Astrocyte (in vitro differentiated cells and primary cell): ENCODE results near the gene CEACAM21. TPM values are rescaled to one million over a fixed set of nuclear protein-coding genes. Genes with fewer than 3 reads are reported as not detected.

Experiments
- DNase-seq: peaks from one replicate; pipeline ENCODE4 v3.0.0-alpha.2; 2010; ENCODE audit warnings: low read depth
- FAIRE-seq: peaks from 2 replicates; lab custom pipeline; 2011; peaks lifted over from hg19 to GRCh38; lab: Jason Lieb, UNC
- H2AFZ ChIP-seq: 2 replicates; pipeline ENCODE4 v1.6.0; 2012; ENCODE audit warnings: low read depth, low read length, inconsistent platforms
- H3K27ac ChIP-seq: 2 replicates; pipeline ENCODE4 v1.5.1; 2011; ENCODE audit warnings: low read depth, low read length, inconsistent platforms
- H3K27me3 ChIP-seq: 2 replicates; pipeline ENCODE4 v1.6.0; 2011; ENCODE audit warnings: low read length, inconsistent platforms; ENCODE audit not compliant: insufficient read depth
- H3K36me3 ChIP-seq: 2 replicates; pipeline ENCODE4 v1.5.1; 2011; ENCODE audit warnings: low read length, inconsistent platforms; ENCODE audit not compliant: insufficient read depth
- H3K4me1 ChIP-seq: 2 replicates; pipeline ENCODE4 v1.5.1; 2011; ENCODE audit warnings: low read length, inconsistent platforms; ENCODE audit not compliant: insufficient read depth
- H3K4me2 ChIP-seq: 2 replicates; pipeline ENCODE4 v1.6.0; 2012; ENCODE audit warnings: low read length, inconsistent platforms
- H3K4me3 ChIP-seq: 2 replicates; pipeline ENCODE4 v1.5.1; 2011; ENCODE audit warnings: low read depth, mild to moderate bottlenecking, low read length, inconsistent platforms; ENCODE audit not compliant: insufficient read depth
- H3K79me2 ChIP-seq: 2 replicates; pipeline ENCODE4 v1.6.0; 2012; ENCODE audit warnings: mild to moderate bottlenecking, low read length, inconsistent platforms; ENCODE audit not compliant: insufficient read depth
- H3K9ac ChIP-seq: 2 replicates; pipeline ENCODE4 v1.6.0; 2012; ENCODE audit warnings: mild to moderate bottlenecking, low read length, inconsistent platforms
- H3K9me3 ChIP-seq: 2 replicates; pipeline ENCODE4 v1.5.1; 2012; ENCODE audit warnings: low read depth, mild to moderate bottlenecking, low read length, inconsistent platforms; ENCODE audit not compliant: insufficient read depth
- H4K20me1 ChIP-seq: 2 replicates; pipeline ENCODE4 v1.6.0; 2012; ENCODE audit warnings: low read length, inconsistent platforms; ENCODE audit not compliant: insufficient read depth
- H3K27ac Mint-ChIP-seq: one replicate; pipeline ENCODE4 v1.8.0; 2021; ENCODE audit warnings: mild to moderate bottlenecking, mixed read lengths; ENCODE audit not compliant: unreplicated experiment
- H3K27me3 Mint-ChIP-seq: one replicate; pipeline ENCODE4 v1.8.0; 2021; ENCODE audit warnings: low read depth, mixed read lengths; ENCODE audit not compliant: unreplicated experiment
- H3K36me3 Mint-ChIP-seq: one replicate; pipeline ENCODE4 v1.8.0; 2021; ENCODE audit warnings: low read depth, mixed read lengths; ENCODE audit not compliant: unreplicated experiment
- H3K4me1 Mint-ChIP-seq: one replicate; pipeline ENCODE4 v1.8.0; 2021; ENCODE audit warnings: low read depth, mixed read lengths; ENCODE audit not compliant: unreplicated experiment
- H3K4me3 Mint-ChIP-seq: one replicate; pipeline ENCODE4 v1.8.0; 2021; ENCODE audit warnings: mild to moderate bottlenecking, moderate library complexity, mixed read lengths; ENCODE audit not compliant: unreplicated experiment
- H3K9me3 Mint-ChIP-seq: one replicate; pipeline ENCODE4 v1.8.0; 2021; ENCODE audit warnings: mild to moderate bottlenecking, mixed read lengths; ENCODE audit not compliant: unreplicated experiment
- CTCF ChIP-seq: IDR thresholded peaks from 2 replicates; pipeline ENCODE4 v1.5.1; 2011; ENCODE audit warnings: low read depth, mild to moderate bottlenecking, inconsistent platforms, low read length, moderate library complexity; ENCODE audit not compliant: insufficient read depth
- EZH2 ChIP-seq: IDR thresholded peaks from 2 replicates; pipeline ENCODE4 v1.6.1; 2012; ENCODE audit warnings: mild to moderate bottlenecking, low read length, inconsistent platforms; ENCODE audit not compliant: insufficient read depth
- total RNA-seq: library from RNA; stranded (reverse); gene quantifications from 2 replicates; pipeline ENCODE4 v1.2.1, GENCODE V29; 2021

Gene CEACAM21
- total RNA-seq, 1 donor from 2014 or later: 2.4 TPM

DNA sequence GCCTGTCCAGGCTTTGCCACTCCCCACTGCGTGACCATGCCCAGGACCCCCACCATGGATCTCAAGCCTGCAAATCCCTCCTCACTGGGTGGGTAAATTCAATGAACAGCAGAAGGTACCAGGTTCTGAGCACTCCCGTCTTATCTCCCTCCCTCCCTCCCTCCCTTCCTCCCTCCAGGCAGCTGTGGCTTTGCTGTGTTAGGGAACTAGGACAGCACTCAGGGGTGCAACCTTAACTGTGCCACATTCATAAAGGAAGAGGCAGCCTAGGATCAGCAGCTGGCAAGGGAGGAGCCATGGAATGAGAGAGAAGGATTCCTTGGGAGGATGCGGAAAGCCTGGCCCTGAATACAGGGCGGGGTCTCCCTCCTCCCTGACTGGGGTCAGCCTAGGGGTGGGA is 45.3 kb downstream of the CEACAM21 start:
- Histone ChIP-seq H3K27me3 (no peaks in the 10 kb centered on the region), H3K36me3 (no peaks in the 10 kb centered on the region), H3K9ac (no peak overlapping the region), H3K4me1 (no peaks in the 10 kb centered on the region), H3K4me3 (no peak overlapping the region), H3K79me2 (no peaks in the 10 kb centered on the region), H2AFZ (no peak overlapping the region), H3K4me2 (no peak overlapping the region), H4K20me1 (no peaks in the 10 kb centered on the region), H3K9me3 (no peaks in the 10 kb centered on the region), H3K27ac (no peak overlapping the region)
- no peak for FAIRE-seq
- Mint-ChIP-seq H3K27ac (no peak overlapping the region), H3K4me3 (no peak overlapping the region), H3K27me3 (peaks cover 56% of the 10 kb centered on the region), H3K4me1 (no peaks in the 10 kb centered on the region), H3K36me3 (no peaks in the 10 kb centered on the region), H3K9me3 (no peaks in the 10 kb centered on the region)
- DNase-seq: no peak
- no peak for TF ChIP-seq EZH2
- TF ChIP-seq CTCF: no peak

GRCh38 chr19:41621654-41622053 is 45.7 kb downstream of the CEACAM21 start:
- no peaks in the 10 kb centered on the region for H3K4me1 ChIP-seq
- no peaks in the 10 kb centered on the region for H3K36me3 ChIP-seq
- H3K9ac ChIP-seq: no peak overlapping the region
- no peaks in the 10 kb centered on the region for H4K20me1 ChIP-seq
- DNase-seq (no peak), FAIRE-seq (no peak)
- Mint-ChIP-seq H3K4me1 (no peaks in the 10 kb centered on the region), H3K4me3 (no peak overlapping the region), H3K27me3 (peaks cover 56% of the 10 kb centered on the region), H3K36me3 (no peaks in the 10 kb centered on the region), H3K9me3 (no peaks in the 10 kb centered on the region), H3K27ac (no peak overlapping the region)
- H3K4me3 ChIP-seq: no peak overlapping the region
- no peak overlapping the region for H3K27ac ChIP-seq
- TF ChIP-seq EZH2: no peak
- no peak for TF ChIP-seq CTCF
- no peak overlapping the region for H2AFZ ChIP-seq
- no peaks in the 10 kb centered on the region for H3K79me2 ChIP-seq
- H3K9me3 ChIP-seq: no peaks in the 10 kb centered on the region
- no peak overlapping the region for H3K4me2 ChIP-seq
- no peaks in the 10 kb centered on the region for H3K27me3 ChIP-seq

- Mint-ChIP-seq H3K9me3 (no peaks in the 10 kb centered on the region), H3K36me3 (no peaks in the 10 kb centered on the region), H3K27me3 (peaks cover 62% of the 10 kb centered on the region), H3K27ac (no peak overlapping the region), H3K4me1 (no peaks in the 10 kb centered on the region), H3K4me3 (no peak overlapping the region)
- H3K4me1 ChIP-seq: no peaks in the 10 kb centered on the region
- no peaks in the 10 kb centered on the region for H3K9me3 ChIP-seq
- TF ChIP-seq EZH2: no peak
- TF ChIP-seq CTCF: no peak
- no peaks in the 10 kb centered on the region for H3K79me2 ChIP-seq
- no peaks in the 10 kb centered on the region for H4K20me1 ChIP-seq
- DNase-seq (no peak), FAIRE-seq (no peak)
- no peak overlapping the region for H3K4me3 ChIP-seq
- H3K27me3 ChIP-seq: no peaks in the 10 kb centered on the region
- H3K9ac ChIP-seq: no peak overlapping the region
- H3K4me2 ChIP-seq: no peak overlapping the region
- no peaks in the 10 kb centered on the region for H3K36me3 ChIP-seq
- H3K27ac ChIP-seq: no peak overlapping the region
- H2AFZ ChIP-seq: no peak overlapping the region
These were observed 47.4 kb downstream of the CEACAM21 start for GRCh38 chr19:41623360-41623759.
